Astrocyte of the spinal cord (primary cell): Measurements from ENCODE around the gene AXDND1.
"Not testable (repeated sequence)": the region's sequence is repeated elsewhere in the genome, so short reads cannot be mapped to it uniquely, and the experiment has no call there.

ENCODE experiments used
- DNase-seq: peaks from one replicate; pipeline ENCODE4 v3.0.0; 2011; ENCODE audit warnings: low read depth, low spot score
- H3K4me3 ChIP-seq: 2 replicates; pipeline ENCODE4 v1.5.1; 2011; ENCODE audit warnings: low read depth, mild to moderate bottlenecking, low read length, moderate library complexity
- CTCF ChIP-seq: IDR thresholded peaks from 2 replicates; pipeline ENCODE4 v1.5.1; 2012; ENCODE audit warnings: low read depth, mild to moderate bottlenecking, low read length, inconsistent platforms
- in situ Hi-C: cut with HindIII; loops from 2 replicates; pipeline ENCODE4 v1.10.0; 2017; ENCODE audit warnings: low sequenced_read_pairs

Gene AXDND1

GRCh38 chr1:179437171-179437570 is 71.4 kb downstream of the AXDND1 start:
- in situ Hi-C loops: no loop called here
- no peak for DNase-seq
- H3K4me3 ChIP-seq: no peak overlapping the region
- no peak for TF ChIP-seq CTCF

GRCh38 chr1:179439646-179440045 is 73.9 kb downstream of the AXDND1 start:
- in situ Hi-C loops, DNase-seq, H3K4me3 ChIP-seq: not testable (repeated sequence)

- DNase-seq, in situ Hi-C loops, H3K4me3 ChIP-seq: not testable (repeated sequence)
Observed at GRCh38 chr1:179440301-179440700, 74.5 kb downstream of the AXDND1 start.

GRCh38 chr1:179440971-179441370 is 75.2 kb downstream of the AXDND1 start:
- TF ChIP-seq CTCF: no peak
- in situ Hi-C loops: no loop called here
- H3K4me3 ChIP-seq: no peak overlapping the region
- no peak for DNase-seq

- no peak for TF ChIP-seq CTCF
- in situ Hi-C loops: no loop called here
- no peak for DNase-seq
- H3K4me3 ChIP-seq: no peak overlapping the region
Observed at GRCh38 chr1:179441501-179441900, 75.7 kb downstream of the AXDND1 start.

- in situ Hi-C loops, DNase-seq, H3K4me3 ChIP-seq: not testable (repeated sequence)
Observed at GRCh38 chr1:179442846-179443245, 77.1 kb downstream of the AXDND1 start.

GRCh38 chr1:179445593-179445992 is 79.8 kb downstream of the AXDND1 start:
- DNase-seq: no peak
- no peak overlapping the region for H3K4me3 ChIP-seq
- in situ Hi-C loops: no loop called here
- TF ChIP-seq CTCF: no peak

- DNase-seq: no peak
- in situ Hi-C loops: no loop called here
- no peak for TF ChIP-seq CTCF
- H3K4me3 ChIP-seq: no peak overlapping the region
Observed at GRCh38 chr1:179447489-179447888, 81.7 kb downstream of the AXDND1 start.
